ENCODE measurements around the gene CCDC33. TPM values are rescaled to one million over a fixed set of nuclear protein-coding genes. Genes with fewer than 3 reads are reported as not detected.

Gene CCDC33
- total RNA-seq, 1 donor from 2014 or later = not detected

- no peak for TF ChIP-seq CTCF (IDR thresholded peaks at IDR 0.05; ENCODE audit: insufficient read depth, low read length, severe bottlenecking)
- FAIRE-seq = no peak
- Histone ChIP-seq H3K36me3 (ENCODE audit: control insufficient read depth, insufficient read depth, low read length) (no peaks in the 10 kb centered on the region), H3K27me3 (ENCODE audit: control insufficient read depth, insufficient read depth, low read length) (peaks cover 9% of the 10 kb centered on the region), H3K4me3 (ENCODE audit: low read depth, low read length) (no peak overlapping the region)
- no peak for DNase-seq (ENCODE audit: low read depth)
These were observed 80.0 kb downstream of the CCDC33 start for GRCh38 chr15:74316141-74316540.

GRCh38 chr15:74317820-74318375 is 81.8 kb downstream of the CCDC33 start:
- Histone ChIP-seq H3K27me3 (ENCODE audit: control insufficient read depth, insufficient read depth, low read length) (peaks cover 2% of the 10 kb centered on the region), H3K4me3 (ENCODE audit: low read depth, low read length) (no peak overlapping the region), H3K36me3 (ENCODE audit: control insufficient read depth, insufficient read depth, low read length) (no peaks in the 10 kb centered on the region)
- no peak for DNase-seq (ENCODE audit: low read depth)
- no peak for TF ChIP-seq CTCF (IDR thresholded peaks at IDR 0.05; ENCODE audit: insufficient read depth, low read length, severe bottlenecking)
- no peak for FAIRE-seq

- Histone ChIP-seq H3K4me3 (ENCODE audit: low read depth, low read length) (no peak overlapping the region), H3K27me3 (ENCODE audit: control insufficient read depth, insufficient read depth, low read length) (no peaks in the 10 kb centered on the region), H3K36me3 (ENCODE audit: control insufficient read depth, insufficient read depth, low read length) (no peaks in the 10 kb centered on the region)
- no peak for TF ChIP-seq CTCF (IDR thresholded peaks at IDR 0.05; ENCODE audit: insufficient read depth, low read length, severe bottlenecking)
- FAIRE-seq = no peak
- no peak for DNase-seq (ENCODE audit: low read depth)
These were observed 82.4 kb downstream of the CCDC33 start for GRCh38 chr15:74318376-74319137.

- TF ChIP-seq CTCF (IDR thresholded peaks at IDR 0.05; ENCODE audit: insufficient read depth, low read length, severe bottlenecking) = no peak
- no peaks in the 10 kb centered on the region for H3K36me3 ChIP-seq (ENCODE audit: control insufficient read depth, insufficient read depth, low read length)
- H3K4me3 ChIP-seq (ENCODE audit: low read depth, low read length) = no peak overlapping the region
- DNase-seq (ENCODE audit: low read depth) = no peak
- H3K27me3 ChIP-seq (ENCODE audit: control insufficient read depth, insufficient read depth, low read length) = no peaks in the 10 kb centered on the region
- FAIRE-seq = no peak
These were observed 83.0 kb downstream of the CCDC33 start for GRCh38 chr15:74319138-74319460.

- FAIRE-seq (no peak), DNase-seq (ENCODE audit: low read depth) (no peak)
- Histone ChIP-seq H3K36me3 (ENCODE audit: control insufficient read depth, insufficient read depth, low read length) (no peaks in the 10 kb centered on the region), H3K27me3 (ENCODE audit: control insufficient read depth, insufficient read depth, low read length) (no peaks in the 10 kb centered on the region), H3K4me3 (ENCODE audit: low read depth, low read length) (no peak overlapping the region)
- no peak for TF ChIP-seq CTCF (IDR thresholded peaks at IDR 0.05; ENCODE audit: insufficient read depth, low read length, severe bottlenecking)
These were observed 83.6 kb downstream of the CCDC33 start for GRCh38 chr15:74319596-74320351.

All from bronchial epithelial cell (primary cell).